IMR-90 (cell line): ENCODE measurements around the gene DESI1. TPM values are rescaled to one million over a fixed set of nuclear protein-coding genes. Genes with fewer than 3 reads are reported as not detected.
A peak's percentile ranks its signal among the peaks of the same experiment; 100 is the strongest.

ENCODE experiments used
- ATAC-seq: fragments of 200-7000 bp; cut with Tn5 transposase; 2 replicates; pipeline ENCODE4 v1.9.1; 2020; ENCODE audit warnings: low read depth, mild to moderate bottlenecking, moderate library complexity
- BruUV-seq: library from RNA; stranded (reverse); fragments of 400-500 nt; replicated peaks from 2 replicates; lab custom pipeline; 2021; lab: Mats Ljungman, UMichigan
- CTCF ChIA-PET: fragments of 300-600 bp; formaldehyde crosslinking; extraction: SDS; loops from one replicate; lab custom pipeline; 2021; ENCODE audit warnings: antibody characterized with exemption; lab: Yijun Ruan, JAX
- POLR2A ChIA-PET: fragments of 300-600 bp; sonication (Branson Sonifier 250); formaldehyde crosslinking; loops from one replicate; lab custom pipeline; 2022; ENCODE audit warnings: antibody characterized with exemption; ENCODE audit not compliant: unreplicated experiment; lab: Charles Lee
- DNase-seq: peaks from one replicate; pipeline ENCODE4 v3.0.0; 2013
- H2AFZ ChIP-seq: replicated peaks from 2 replicates; pipeline ENCODE3; 2013; ENCODE audit warnings: low read length, mild to moderate bottlenecking; ENCODE audit not compliant: poor library complexity
- H2AK5ac ChIP-seq: 2 replicates; pipeline ENCODE4 v1.6.1; 2013; ENCODE audit warnings: low read depth, low read length, inconsistent platforms
- H2AK9ac ChIP-seq: replicated peaks from 2 replicates; pipeline ENCODE3; 2013; ENCODE audit warnings: mild to moderate bottlenecking, low read depth, low read length, moderate library complexity; ENCODE audit not compliant: poor library complexity
- H2BK120ac ChIP-seq: 2 replicates; pipeline ENCODE4 v1.6.1; 2013; ENCODE audit warnings: low read depth, low read length, inconsistent platforms
- H2BK15ac ChIP-seq: 3 replicates; pipeline ENCODE4 v1.6.1; 2013; ENCODE audit warnings: low read depth, low read length, inconsistent platforms
- H2BK20ac ChIP-seq: 2 replicates; pipeline ENCODE4 v1.6.1; 2013; ENCODE audit warnings: low read depth, mild to moderate bottlenecking, inconsistent platforms, low read length, moderate library complexity
- H2BK5ac ChIP-seq: 2 replicates; pipeline ENCODE4 v1.6.1; 2013; ENCODE audit warnings: mild to moderate bottlenecking, low read depth, low read length, inconsistent platforms; ENCODE audit not compliant: poor library complexity, severe bottlenecking
- H3K14ac ChIP-seq: replicated peaks from 2 replicates; pipeline ENCODE4 v1.6.1; 2013; ENCODE audit warnings: low read depth, low read length, inconsistent platforms
- H3K18ac ChIP-seq: 2 replicates; pipeline ENCODE4 v1.6.1; 2013; ENCODE audit warnings: low read depth, low read length, control low read depth
- H3K23ac ChIP-seq: 2 replicates; pipeline ENCODE4 v1.6.1; 2013; ENCODE audit warnings: low read depth, low read length, inconsistent platforms
- H3K27ac ChIP-seq: 2 replicates; pipeline ENCODE4 v1.5.1; 2013; ENCODE audit warnings: mild to moderate bottlenecking, control low read depth, low read length; ENCODE audit not compliant: insufficient read depth
- H3K27me3 ChIP-seq: 2 replicates; pipeline ENCODE4 v1.6.1; 2013; ENCODE audit warnings: low read length; ENCODE audit not compliant: control insufficient read depth, insufficient read depth
- H3K36me3 ChIP-seq: 2 replicates; pipeline ENCODE4 v1.6.1; 2013; ENCODE audit warnings: low read length, mixed read lengths; ENCODE audit not compliant: control insufficient read depth, insufficient read depth
- H3K4ac ChIP-seq: 2 replicates; pipeline ENCODE4 v1.6.1; 2013; ENCODE audit warnings: low read depth, low read length, inconsistent platforms
- H3K4me1 ChIP-seq: 2 replicates; pipeline ENCODE4 v1.6.1; 2013; ENCODE audit warnings: low read length, mixed read lengths; ENCODE audit not compliant: control insufficient read depth, insufficient read depth
- H3K4me2 ChIP-seq: 2 replicates; pipeline ENCODE4 v1.6.1; 2013; ENCODE audit warnings: low read depth, mild to moderate bottlenecking, control low read depth, low read length, moderate library complexity
- H3K4me3 ChIP-seq: 2 replicates; pipeline ENCODE4 v1.5.1; 2013; ENCODE audit warnings: low read depth, mild to moderate bottlenecking, control low read depth, low read length, moderate library complexity; ENCODE audit not compliant: insufficient read depth
- H3K56ac ChIP-seq: 2 replicates; pipeline ENCODE4 v1.6.1; 2013; ENCODE audit warnings: low read length, inconsistent platforms; ENCODE audit not compliant: insufficient read depth; ENCODE audit errors: extremely low read depth
- H3K79me1 ChIP-seq, 2 experiments: 2 replicates each; pipeline ENCODE4 v1.6.1; 2013; ENCODE audit warnings: low read length in 2 of 2, inconsistent platforms in 1 of 2, low read depth in 1 of 2
- H3K9ac ChIP-seq: 2 replicates; pipeline ENCODE4 v1.6.1; 2013; ENCODE audit warnings: low read depth, low read length, control low read depth
- H3K9me1 ChIP-seq: 2 replicates; pipeline ENCODE4 v1.6.1; 2013; ENCODE audit warnings: low read length, inconsistent platforms; ENCODE audit not compliant: insufficient read depth
- H3K9me3 ChIP-seq: 2 replicates; pipeline ENCODE4 v1.6.1; 2013; ENCODE audit warnings: low read length; ENCODE audit not compliant: control insufficient read depth, insufficient read depth
- H4K20me1 ChIP-seq: 2 replicates; pipeline ENCODE4 v1.6.1; 2013; ENCODE audit warnings: low read length, inconsistent platforms; ENCODE audit not compliant: insufficient read depth
- H4K5ac ChIP-seq: 2 replicates; pipeline ENCODE4 v1.6.1; 2013; ENCODE audit warnings: mild to moderate bottlenecking, low read depth, low read length, control low read depth
- H4K8ac ChIP-seq, 2 experiments: 2 replicates each; pipeline ENCODE4 v1.6.1; 2013; ENCODE audit warnings: low read depth in 2 of 2, low read length in 2 of 2, control low read depth in 1 of 2, inconsistent platforms in 1 of 2
- H4K91ac ChIP-seq: 2 replicates; pipeline ENCODE4 v1.6.1; 2013; ENCODE audit warnings: low read depth, low read length, inconsistent platforms; ENCODE audit not compliant: insufficient read depth
- BHLHE40 ChIP-seq: fragments of 150-350 bp; IDR thresholded peaks from 2 replicates; pipeline ENCODE4 v1.6.1; 2016; ENCODE audit warnings: mild to moderate bottlenecking, low read depth, low read length
- CEBPB ChIP-seq: IDR thresholded peaks from 2 replicates; pipeline ENCODE4 v1.6.1; 2012; ENCODE audit warnings: low read depth, low read length, improper control_type of control experiment
- CHD1 ChIP-seq: IDR thresholded peaks from 2 replicates; pipeline ENCODE4 v1.6.1; 2012; ENCODE audit warnings: low read depth, low read length, improper control_type of control experiment
- ELK1 ChIP-seq: fragments of 150-350 bp; IDR thresholded peaks from 2 replicates; pipeline ENCODE4 v1.6.1; 2016; ENCODE audit warnings: low read depth, mild to moderate bottlenecking, low read length, moderate library complexity, borderline replicate concordance
- FOS ChIP-seq: fragments of 150-350 bp; IDR thresholded peaks from 2 replicates; pipeline ENCODE4 v1.6.1; 2016; ENCODE audit warnings: low read depth, low read length
- MAFK ChIP-seq: IDR thresholded peaks from 2 replicates; pipeline ENCODE4 v1.6.1; 2012; ENCODE audit warnings: low read depth, low read length, improper control_type of control experiment
- MAZ ChIP-seq: IDR thresholded peaks from 2 replicates; pipeline ENCODE4 v1.6.1; 2012; ENCODE audit warnings: low read depth, mild to moderate bottlenecking, low read length, improper control_type of control experiment, moderate library complexity, borderline replicate concordance
- MXI1 ChIP-seq: IDR thresholded peaks from 2 replicates; pipeline ENCODE4 v1.6.1; 2012; ENCODE audit warnings: low read depth, mild to moderate bottlenecking, low read length, moderate library complexity, borderline replicate concordance
- NFE2L2 ChIP-seq: fragments of 150-350 bp; IDR thresholded peaks from 2 replicates; pipeline ENCODE4 v1.6.1; 2016; ENCODE audit warnings: low read depth, mild to moderate bottlenecking, low read length
- POLR2A ChIP-seq: IDR thresholded peaks from 2 replicates; pipeline ENCODE4 v1.6.1; 2012; ENCODE audit warnings: mild to moderate bottlenecking, low read depth, low read length
- RAD21 ChIP-seq: IDR thresholded peaks from 2 replicates; pipeline ENCODE4 v1.6.1; 2012; ENCODE audit warnings: low read length, improper control_type of control experiment
- RCOR1 ChIP-seq: IDR thresholded peaks from 2 replicates; pipeline ENCODE4 v1.6.1; 2012; ENCODE audit warnings: mild to moderate bottlenecking, low read length, improper control_type of control experiment; ENCODE audit not compliant: insufficient replicate concordance
- RFX5 ChIP-seq: IDR thresholded peaks from 2 replicates; pipeline ENCODE4 v1.8.0; 2012; ENCODE audit warnings: low read depth, mild to moderate bottlenecking, low read length, moderate library complexity
- SMC3 ChIP-seq: fragments of 150-350 bp; IDR thresholded peaks from 2 replicates; pipeline ENCODE4 v1.6.1; 2016; ENCODE audit warnings: low read depth, mild to moderate bottlenecking, antibody characterized with exemption, low read length, moderate library complexity
- USF2 ChIP-seq: fragments of 150-350 bp; IDR thresholded peaks from 2 replicates; pipeline ENCODE4 v1.6.1; 2017; ENCODE audit warnings: mild to moderate bottlenecking, antibody characterized with exemption, low read length, low read depth
- WGBS, 2 experiments: methylation state at CpG; one replicate each; pipeline versions ENCODE4 v1.1.5 to v1.1.7; 2013; ENCODE audit warnings: missing lambda C conversion rate in 2 of 2; ENCODE audit not compliant: insufficient read length in 1 of 2; ENCODE audit errors: extremely low coverage in 2 of 2; 5-methylcytosine and 5-hydroxymethylcytosine counted together
- dilution Hi-C: fragments of 300-500 bp; cut with HindIII; formaldehyde crosslinking; loops from one replicate; pipeline ENCODE4 v1.14.3; 2018; ENCODE audit warnings: low sequenced_read_pairs; ENCODE audit not compliant: unreplicated experiment
- in situ Hi-C: fragments of 300-500 bp; cut with MboI; formaldehyde crosslinking; loops from 3 replicates; pipeline ENCODE4 v1.14.3; 2019; ENCODE audit warnings: low sequenced_read_pairs, inconsistent platforms, mixed read lengths
- intact Hi-C: fragments of 100-400 bp; cut with micrococcal nuclease; formaldehyde crosslinking; loops from 2 replicates; pipeline ENCODE4 v1.10.0; 2022
- polyA plus RNA-seq, 3 experiments: library from polyadenylated mRNA; depleted of rRNA; stranded (reverse); fragments of >200 nt; gene quantifications; 2 replicates each; pipeline ENCODE4 v1.2.3, GENCODE V29; 2012; ENCODE audit warnings: low replicate concordance in 1 of 3
- total RNA-seq: library from RNA; depleted of rRNA; stranded (reverse); fragments of >200 nt; gene quantifications from 2 replicates; pipeline ENCODE4 v1.2.3, GENCODE V29; 2012
- TF ChIP-seq, protein P1 (sequence below): conservative IDR thresholded peaks from 2 replicates; pipeline ENCODE4 v1.5.1; 2012; ENCODE audit warnings: mild to moderate bottlenecking, low read depth, low read length, improper control_type of control experiment

The DESI1 gene
- total and polyA plus RNA-seq, 2 of the 4 experiments (the other 2 are of a cell fraction): 14.5 to 24.9 TPM

GRCh38 chr22:41561788-41562187 lies 59.1 kb downstream of the DESI1 start:
- ChIA-PET CTCF (interaction anchor here (0.5 to 0.7 kb wide), 2 partner anchors 20 to 195 kb away, joined by 3 to 4 read pairs; no protein-coding TSS in a partner anchor), POLR2A (no interaction called here)
- Histone ChIP-seq H3K4me2 (peak overlapping the region; percentile 94), H3K27ac (peak overlapping the region; percentile 73), H3K56ac (peak overlapping the region; percentile 69; the same call in 1 of the 2 replicates), H2AK9ac (peak overlapping the region; percentile 99), H4K91ac (peak overlapping the region; percentile 89), H3K18ac (no peak overlapping the region; the same call in 1 of the 2 replicates), H3K4ac (peak overlapping the region; percentile 98), H4K5ac (no peak overlapping the region), H2BK5ac (peak overlapping the region; percentile 85), H4K20me1 (peaks cover 3% of the 10 kb centered on the region), H3K4me3 (peak overlapping the region; percentile 80), H2BK120ac (peak overlapping the region; percentile 92), H4K8ac (peak overlapping the region in 1 of 2 experiments; percentile 87; a peak in 2 of 4 replicates), H2AFZ (peak overlapping the region; percentile 88), H2BK20ac (peak overlapping the region; percentile 65; the same call in 1 of the 2 replicates), H3K9ac (peak overlapping the region; percentile 83), H3K9me1 (peaks cover 29% of the 10 kb centered on the region), H2BK15ac (peak overlapping the region; percentile 98; the same call in 2 of the 3 replicates), H3K79me1 (peaks cover 8 to 69% of the 10 kb centered on the region in 2 experiments; a peak in 3 of 4 replicates), H3K4me1 (peaks cover 32% of the 10 kb centered on the region), H3K36me3 (peaks cover 3% of the 10 kb centered on the region; the same call in 1 of the 2 replicates), H3K27me3 (no peaks in the 10 kb centered on the region), H3K9me3 (no peaks in the 10 kb centered on the region), H3K23ac (peak overlapping the region; percentile 96), H2AK5ac (peak overlapping the region; percentile 98), H3K14ac (peak overlapping the region; percentile 98)
- BruUV-seq: no TSS peak
- no peak for DNase-seq
- WGBS, 2 experiments: no CpG with 5 or more reads among the region's 5 CpGs
- in situ Hi-C loops: no loop called here
- dilution Hi-C loops: no loop called here
- TF ChIP-seq ELK1: no peak
- TF ChIP-seq RCOR1: no peak
- TF ChIP-seq, protein P1, sequence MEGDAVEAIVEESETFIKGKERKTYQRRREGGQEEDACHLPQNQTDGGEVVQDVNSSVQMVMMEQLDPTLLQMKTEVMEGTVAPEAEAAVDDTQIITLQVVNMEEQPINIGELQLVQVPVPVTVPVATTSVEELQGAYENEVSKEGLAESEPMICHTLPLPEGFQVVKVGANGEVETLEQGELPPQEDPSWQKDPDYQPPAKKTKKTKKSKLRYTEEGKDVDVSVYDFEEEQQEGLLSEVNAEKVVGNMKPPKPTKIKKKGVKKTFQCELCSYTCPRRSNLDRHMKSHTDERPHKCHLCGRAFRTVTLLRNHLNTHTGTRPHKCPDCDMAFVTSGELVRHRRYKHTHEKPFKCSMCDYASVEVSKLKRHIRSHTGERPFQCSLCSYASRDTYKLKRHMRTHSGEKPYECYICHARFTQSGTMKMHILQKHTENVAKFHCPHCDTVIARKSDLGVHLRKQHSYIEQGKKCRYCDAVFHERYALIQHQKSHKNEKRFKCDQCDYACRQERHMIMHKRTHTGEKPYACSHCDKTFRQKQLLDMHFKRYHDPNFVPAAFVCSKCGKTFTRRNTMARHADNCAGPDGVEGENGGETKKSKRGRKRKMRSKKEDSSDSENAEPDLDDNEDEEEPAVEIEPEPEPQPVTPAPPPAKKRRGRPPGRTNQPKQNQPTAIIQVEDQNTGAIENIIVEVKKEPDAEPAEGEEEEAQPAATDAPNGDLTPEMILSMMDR: no peak
- TF ChIP-seq MXI1: no peak
- TF ChIP-seq RFX5: no peak
- no peak for TF ChIP-seq POLR2A
- no peak for TF ChIP-seq CEBPB
- TF ChIP-seq BHLHE40: no peak
- TF ChIP-seq NFE2L2: no peak
- TF ChIP-seq RAD21: no peak
- TF ChIP-seq CHD1: no peak
- TF ChIP-seq MAFK: no peak
- TF ChIP-seq FOS: no peak
- no peak for TF ChIP-seq USF2
- no peak for TF ChIP-seq MAZ
- no peak for TF ChIP-seq SMC3
- intact Hi-C loops: no loop called here
- ATAC-seq: no peak
